Panc1 (cell line): ENCODE results near the gene ARHGEF40. TPM values are rescaled to one million over a fixed set of nuclear protein-coding genes. Genes with fewer than 3 reads are reported as not detected.

Experiments used
- ATAC-seq: fragments of 200-7000 bp; cut with Tn5 transposase; 2 replicates; pipeline ENCODE4 v1.9.1; 2020; ENCODE audit warnings: mild to moderate bottlenecking, moderate library complexity
- BruUV-seq: library from RNA; stranded (reverse); fragments of 400-500 nt; replicated peaks from 2 replicates; lab custom pipeline; 2021; lab: Mats Ljungman, UMichigan
- CTCF ChIA-PET: fragments of 300-600 bp; sonication (Branson Sonifier 250); formaldehyde crosslinking; loops from one replicate; lab custom pipeline; 2022; ENCODE audit warnings: antibody characterized with exemption; lab: Charles Lee
- POLR2A ChIA-PET: fragments of 300-600 bp; sonication (Branson Sonifier 250); formaldehyde crosslinking; loops from one replicate; lab custom pipeline; 2022; ENCODE audit warnings: antibody characterized with exemption; lab: Charles Lee
- DNase-seq: peaks from one replicate; pipeline ENCODE4 v3.0.0-alpha.2; 2010; ENCODE audit warnings: low read depth, low spot score
- H3K27ac ChIP-seq: 2 replicates; pipeline ENCODE4 v1.5.1; 2011; ENCODE audit warnings: mild to moderate bottlenecking, low read length, inconsistent platforms
- H3K27me3 ChIP-seq: fragments of 200-500 bp; sonication (Bioruptor generic); 2 replicates; pipeline ENCODE4 v1.6.0; 2014; ENCODE audit warnings: low read length, inconsistent platforms; ENCODE audit not compliant: control insufficient read depth, insufficient read depth
- H3K36me3 ChIP-seq: fragments of 200-500 bp; sonication (Bioruptor generic); 2 replicates; pipeline ENCODE4 v1.5.1; 2014; ENCODE audit warnings: inconsistent platforms, mild to moderate bottlenecking, low read length, moderate library complexity; ENCODE audit not compliant: control insufficient read depth, insufficient read depth
- H3K4me1 ChIP-seq: 2 replicates; pipeline ENCODE4 v1.5.1; 2011; ENCODE audit warnings: inconsistent platforms, mild to moderate bottlenecking, low read length, moderate library complexity; ENCODE audit not compliant: control insufficient read depth, insufficient read depth
- H3K4me3 ChIP-seq, 2 experiments: 2 replicates each; pipeline ENCODE4 v1.5.1; 2011 to 2012; ENCODE audit warnings: low read depth in 2 of 2, low read length in 2 of 2, mild to moderate bottlenecking in 2 of 2, inconsistent platforms in 1 of 2, moderate library complexity in 1 of 2
- H3K9me3 ChIP-seq: fragments of 200-500 bp; sonication (Bioruptor generic); 2 replicates; pipeline ENCODE4 v1.5.1; 2014; ENCODE audit warnings: low read depth, mild to moderate bottlenecking, inconsistent platforms, low read length, moderate library complexity; ENCODE audit not compliant: control insufficient read depth, insufficient read depth
- CTCF ChIP-seq: fragments of 450-650 bp; IDR thresholded peaks from 2 replicates; pipeline ENCODE4 v1.5.1; 2017; ENCODE audit warnings: mild to moderate bottlenecking
- POLR2AphosphoS5 ChIP-seq: IDR thresholded peaks from 2 replicates; pipeline ENCODE4 v1.6.1; 2012; ENCODE audit warnings: mild to moderate bottlenecking, low read depth, low read length, moderate library complexity
- SIN3A ChIP-seq: IDR thresholded peaks from 2 replicates; pipeline ENCODE4 v1.6.1; 2012; ENCODE audit warnings: low read depth, mild to moderate bottlenecking, low read length, moderate library complexity, borderline replicate concordance; ENCODE audit not compliant: insufficient read depth
- TCF7L2 ChIP-seq: IDR thresholded peaks from 2 replicates; pipeline ENCODE4 v1.6.1; 2011; ENCODE audit warnings: mild to moderate bottlenecking, low read depth, low read length, inconsistent platforms
- in situ Hi-C: cut with HindIII; loops from 2 replicates; pipeline ENCODE4 v1.10.0; 2016; ENCODE audit warnings: low sequenced_read_pairs, low pct_unique_long_range_greater_than_20kb
- intact Hi-C: fragments of 100-400 bp; cut with micrococcal nuclease; formaldehyde crosslinking; loops from one replicate; pipeline ENCODE4 v1.10.0; 2022; ENCODE audit not compliant: unreplicated experiment
- total RNA-seq: library from RNA; stranded (reverse); gene quantifications from one replicate; pipeline ENCODE4 v1.2.1, GENCODE V29; 2021; ENCODE audit not compliant: unreplicated experiment
- TF ChIP-seq, protein P1 (sequence below), 2 experiments: IDR thresholded peaks; 2 replicates each; pipeline ENCODE4 v1.6.1; 2011 to 2012; ENCODE audit warnings: low read depth in 2 of 2, control low read depth in 1 of 2, low read length in 1 of 2, mild to moderate bottlenecking in 1 of 2, moderate library complexity in 1 of 2; ENCODE audit not compliant: insufficient read depth in 1 of 2

The ARHGEF40 gene
- total RNA-seq, 1 experiment from 2014 or later: 11.1 TPM

GRCh38 chr14:21103710-21104447, 33.8 kb downstream of the ARHGEF40 start:
- peaks cover 17% of the 10 kb centered on the region for H3K4me1 ChIP-seq
- no peaks in the 10 kb centered on the region for H3K36me3 ChIP-seq
- TF ChIP-seq POLR2AphosphoS5 (peak; percentile 62), SIN3A (no peak), CTCF (peak; percentile 72), TCF7L2 (peak; percentile 94)
- TF ChIP-seq, protein P1, sequence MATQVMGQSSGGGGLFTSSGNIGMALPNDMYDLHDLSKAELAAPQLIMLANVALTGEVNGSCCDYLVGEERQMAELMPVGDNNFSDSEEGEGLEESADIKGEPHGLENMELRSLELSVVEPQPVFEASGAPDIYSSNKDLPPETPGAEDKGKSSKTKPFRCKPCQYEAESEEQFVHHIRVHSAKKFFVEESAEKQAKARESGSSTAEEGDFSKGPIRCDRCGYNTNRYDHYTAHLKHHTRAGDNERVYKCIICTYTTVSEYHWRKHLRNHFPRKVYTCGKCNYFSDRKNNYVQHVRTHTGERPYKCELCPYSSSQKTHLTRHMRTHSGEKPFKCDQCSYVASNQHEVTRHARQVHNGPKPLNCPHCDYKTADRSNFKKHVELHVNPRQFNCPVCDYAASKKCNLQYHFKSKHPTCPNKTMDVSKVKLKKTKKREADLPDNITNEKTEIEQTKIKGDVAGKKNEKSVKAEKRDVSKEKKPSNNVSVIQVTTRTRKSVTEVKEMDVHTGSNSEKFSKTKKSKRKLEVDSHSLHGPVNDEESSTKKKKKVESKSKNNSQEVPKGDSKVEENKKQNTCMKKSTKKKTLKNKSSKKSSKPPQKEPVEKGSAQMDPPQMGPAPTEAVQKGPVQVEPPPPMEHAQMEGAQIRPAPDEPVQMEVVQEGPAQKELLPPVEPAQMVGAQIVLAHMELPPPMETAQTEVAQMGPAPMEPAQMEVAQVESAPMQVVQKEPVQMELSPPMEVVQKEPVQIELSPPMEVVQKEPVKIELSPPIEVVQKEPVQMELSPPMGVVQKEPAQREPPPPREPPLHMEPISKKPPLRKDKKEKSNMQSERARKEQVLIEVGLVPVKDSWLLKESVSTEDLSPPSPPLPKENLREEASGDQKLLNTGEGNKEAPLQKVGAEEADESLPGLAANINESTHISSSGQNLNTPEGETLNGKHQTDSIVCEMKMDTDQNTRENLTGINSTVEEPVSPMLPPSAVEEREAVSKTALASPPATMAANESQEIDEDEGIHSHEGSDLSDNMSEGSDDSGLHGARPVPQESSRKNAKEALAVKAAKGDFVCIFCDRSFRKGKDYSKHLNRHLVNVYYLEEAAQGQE (IDR thresholded peaks at IDR 0.05; ENCODE audit: insufficient read depth in 1 of 2, low read depth in 2 of 2, low read length in 1 of 2): no peak
- in situ Hi-C loops (no loop called here), intact Hi-C loops (no loop called here)
- ATAC-seq: peak; percentile 95
- ChIA-PET CTCF (interaction anchor here (0.6 to 2.7 kb wide), 9 partner anchors 11 to 99 kb away, joined by 3 to 18 read pairs (median 6); partner anchors contain the start of gene ARHGEF40), POLR2A (no interaction called here)
- DNase-seq: peak; percentile 78
- BruUV-seq: TSS peak; percentile 97
- H3K27ac ChIP-seq: peak overlapping the region; percentile 92
- no peaks in the 10 kb centered on the region for H3K9me3 ChIP-seq
- peak overlapping the region; percentile 65 to 77 for H3K4me3 ChIP-seq
- no peaks in the 10 kb centered on the region for H3K27me3 ChIP-seq

- Histone ChIP-seq H3K27ac (peak overlapping the region; percentile 92), H3K27me3 (no peaks in the 10 kb centered on the region), H3K9me3 (no peaks in the 10 kb centered on the region), H3K36me3 (no peaks in the 10 kb centered on the region), H3K4me1 (peaks cover 14% of the 10 kb centered on the region), H3K4me3 (peak overlapping the region; percentile 65 to 77)
- CTCF ChIA-PET: interaction anchor here (0.6 to 2.7 kb wide), 9 partner anchors 11 to 90 kb away, joined by 3 to 18 read pairs (median 6); partner anchors contain the start of gene ARHGEF40
- POLR2A ChIA-PET: no interaction called here
- no TSS peak for BruUV-seq
- TF ChIP-seq TCF7L2 (0 out of 2 replicates have a peak, but pooled peaks have one; percentile 9), POLR2AphosphoS5 (no peak), SIN3A (no peak), CTCF (peak; percentile 86)
- TF ChIP-seq, protein P1 (IDR thresholded peaks at IDR 0.05; ENCODE audit: insufficient read depth in 1 of 2, low read depth in 2 of 2, low read length in 1 of 2): no peak
- in situ Hi-C loops (no loop called here), intact Hi-C loops (loop anchor here (5.0 kb wide), 1 partner anchor 37 kb away; no protein-coding TSS in a partner anchor)
- peak; percentile 73 for ATAC-seq
- DNase-seq: peak; percentile 69
Measured at GRCh38 chr14:21104448-21105060, 34.5 kb downstream of the ARHGEF40 start.
